Measurements from ENCODE around the gene C2CD2.

DNA sequence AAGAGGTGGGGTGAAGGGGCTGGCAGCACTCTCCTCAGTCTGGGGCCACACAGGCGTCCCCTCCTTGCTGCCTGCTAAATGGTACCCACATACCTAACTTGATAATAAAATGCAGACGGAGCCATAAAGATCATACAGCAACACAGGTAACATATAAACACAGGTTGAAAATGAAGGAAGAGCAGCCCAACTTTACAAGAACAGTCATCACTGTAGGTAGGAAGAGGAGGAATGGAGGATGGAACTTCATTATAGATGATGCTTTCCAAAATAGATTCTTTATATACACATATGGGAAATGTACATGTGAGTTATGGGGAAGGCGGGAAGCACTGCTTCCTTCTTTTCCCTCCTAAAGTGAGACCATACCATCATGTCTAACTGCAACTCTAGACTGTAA is 13.4 kb downstream of the C2CD2 start:
- TF ChIP-seq, protein P1, sequence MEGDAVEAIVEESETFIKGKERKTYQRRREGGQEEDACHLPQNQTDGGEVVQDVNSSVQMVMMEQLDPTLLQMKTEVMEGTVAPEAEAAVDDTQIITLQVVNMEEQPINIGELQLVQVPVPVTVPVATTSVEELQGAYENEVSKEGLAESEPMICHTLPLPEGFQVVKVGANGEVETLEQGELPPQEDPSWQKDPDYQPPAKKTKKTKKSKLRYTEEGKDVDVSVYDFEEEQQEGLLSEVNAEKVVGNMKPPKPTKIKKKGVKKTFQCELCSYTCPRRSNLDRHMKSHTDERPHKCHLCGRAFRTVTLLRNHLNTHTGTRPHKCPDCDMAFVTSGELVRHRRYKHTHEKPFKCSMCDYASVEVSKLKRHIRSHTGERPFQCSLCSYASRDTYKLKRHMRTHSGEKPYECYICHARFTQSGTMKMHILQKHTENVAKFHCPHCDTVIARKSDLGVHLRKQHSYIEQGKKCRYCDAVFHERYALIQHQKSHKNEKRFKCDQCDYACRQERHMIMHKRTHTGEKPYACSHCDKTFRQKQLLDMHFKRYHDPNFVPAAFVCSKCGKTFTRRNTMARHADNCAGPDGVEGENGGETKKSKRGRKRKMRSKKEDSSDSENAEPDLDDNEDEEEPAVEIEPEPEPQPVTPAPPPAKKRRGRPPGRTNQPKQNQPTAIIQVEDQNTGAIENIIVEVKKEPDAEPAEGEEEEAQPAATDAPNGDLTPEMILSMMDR (IDR thresholded peaks at IDR 0.05), result no peak
- no peak for TF ChIP-seq POLR2A (IDR thresholded peaks at IDR 0.05)

Data from Peyer's patch (tissue), 4 donors.